A673 (cell line): ENCODE measurements around the gene KLRB1. TPM values are rescaled to one million over a fixed set of nuclear protein-coding genes. Genes with fewer than 3 reads are reported as not detected.

Experiments used
- BruUV-seq: library from RNA; stranded (reverse); fragments of 400-500 nt; replicated peaks from 2 replicates; lab custom pipeline; 2021; lab: Mats Ljungman, UMichigan
- CTCF ChIA-PET: fragments of 300-600 bp; sonication (Branson Sonifier 250); formaldehyde crosslinking; loops from one replicate; lab custom pipeline; 2022; ENCODE audit warnings: antibody characterized with exemption; lab: Charles Lee
- POLR2A ChIA-PET: fragments of 300-600 bp; sonication (Branson Sonifier 250); formaldehyde crosslinking; loops from one replicate; lab custom pipeline; 2022; ENCODE audit warnings: antibody characterized with exemption; ENCODE audit not compliant: low non-redundant PET; lab: Charles Lee
- DNase-seq: peaks from one replicate; pipeline ENCODE4 v3.0.0-alpha.2; 2015; ENCODE audit warnings: low spot score
- H3K27ac ChIP-seq: fragments of 200-600 bp; sonication (generic); 2 replicates; pipeline ENCODE4 v1.5.1; 2016; ENCODE audit warnings: mixed run types, low read depth, mild to moderate bottlenecking, mixed read lengths, antibody characterized with exemption, low read length; ENCODE audit not compliant: poor library complexity, severe bottlenecking
- H3K27me3 ChIP-seq: fragments of 200-600 bp; sonication (generic); replicated peaks from 2 replicates; pipeline ENCODE4 v1.6.1; 2017; ENCODE audit warnings: mixed run types, low read depth, mild to moderate bottlenecking, mixed read lengths, antibody characterized with exemption, low read length; ENCODE audit not compliant: insufficient read depth, poor library complexity
- H3K36me3 ChIP-seq: fragments of 200-600 bp; sonication (generic); 2 replicates; pipeline ENCODE4 v1.6.1; 2016; ENCODE audit warnings: mixed run types, mild to moderate bottlenecking, mixed read lengths, antibody characterized with exemption, low read length; ENCODE audit not compliant: insufficient read depth, poor library complexity, severe bottlenecking
- H3K4me1 ChIP-seq: fragments of 200-600 bp; sonication (generic); 2 replicates; pipeline ENCODE4 v1.6.1; 2017; ENCODE audit warnings: mixed run types, mild to moderate bottlenecking, mixed read lengths, antibody characterized with exemption, low read length; ENCODE audit not compliant: insufficient read depth, poor library complexity, severe bottlenecking
- H3K4me3 ChIP-seq: fragments of 200-600 bp; sonication (generic); 2 replicates; pipeline ENCODE4 v1.5.1; 2016; ENCODE audit warnings: low read depth, mixed run types, mild to moderate bottlenecking, mixed read lengths, low read length; ENCODE audit not compliant: poor library complexity, severe bottlenecking
- H3K9me3 ChIP-seq: fragments of 200-600 bp; sonication (generic); 2 replicates; pipeline ENCODE4 v1.6.1; 2016; ENCODE audit warnings: mixed run types, low read depth, mild to moderate bottlenecking, mixed read lengths, antibody characterized with exemption, low read length; ENCODE audit not compliant: poor library complexity, severe bottlenecking
- CTCF ChIP-seq: fragments of 300-800, 200-600 bp; sonication (generic); conservative IDR thresholded peaks from 2 replicates; pipeline ENCODE4 v1.5.1; 2017; ENCODE audit warnings: low read depth, mild to moderate bottlenecking, antibody characterized with exemption, low read length, moderate library complexity, mixed read lengths
- EZH2 ChIP-seq: fragments of 200-600 bp; sonication (generic); IDR thresholded peaks from 2 replicates; pipeline ENCODE4 v1.6.1; 2017; ENCODE audit warnings: borderline replicate concordance, low read depth, mild to moderate bottlenecking, mixed read lengths, antibody characterized with exemption, low read length; ENCODE audit not compliant: poor library complexity, severe bottlenecking
- intact Hi-C: fragments of 100-400 bp; cut with micrococcal nuclease; formaldehyde crosslinking; loops from one replicate; pipeline ENCODE4 v1.10.0; 2022; ENCODE audit not compliant: unreplicated experiment
- total RNA-seq: library from RNA; stranded (reverse); gene quantifications from 2 replicates; pipeline ENCODE4 v1.2.3, GENCODE V29; 2021

KLRB1 gene
- total RNA-seq, 1 experiment from 2014 or later = not detected

- intact Hi-C loops = no loop called here
- TF ChIP-seq EZH2 (no peak), CTCF (no peak)
- Histone ChIP-seq H3K4me1 (peaks cover 12% of the 10 kb centered on the region), H3K9me3 (peaks cover 6% of the 10 kb centered on the region), H3K27me3 (no peaks in the 10 kb centered on the region), H3K4me3 (no peak overlapping the region), H3K27ac (no peak overlapping the region), H3K36me3 (no peaks in the 10 kb centered on the region)
- no peak for DNase-seq
- ChIA-PET POLR2A (no interaction called here), CTCF (no interaction called here)
- BruUV-seq = no TSS peak
Observed at GRCh38 chr12:9642606-9643265, 35.0 kb upstream of the KLRB1 start.

GRCh38 chr12:9640024-9640423, 32.3 kb upstream of the KLRB1 start:
- TF ChIP-seq CTCF (no peak), EZH2 (no peak)
- POLR2A ChIA-PET = no interaction called here
- H3K4me3 ChIP-seq = no peak overlapping the region
- H3K9me3 ChIP-seq = no peaks in the 10 kb centered on the region
- BruUV-seq = no TSS peak
- peaks cover 8% of the 10 kb centered on the region for H3K27me3 ChIP-seq
- DNase-seq = no peak
- no peak overlapping the region for H3K27ac ChIP-seq
- CTCF ChIA-PET = no interaction called here
- no peaks in the 10 kb centered on the region for H3K36me3 ChIP-seq
- intact Hi-C loops = no loop called here
- H3K4me1 ChIP-seq = peaks cover 7% of the 10 kb centered on the region

GRCh38 chr12:9636851-9637206, 29.1 kb upstream of the KLRB1 start:
- CTCF ChIA-PET = no interaction called here
- H3K9me3 ChIP-seq = no peaks in the 10 kb centered on the region
- intact Hi-C loops = no loop called here
- H3K4me3 ChIP-seq = no peak overlapping the region
- DNase-seq = peak; percentile 6
- no peaks in the 10 kb centered on the region for H3K4me1 ChIP-seq
- BruUV-seq = no TSS peak
- no peak overlapping the region for H3K27ac ChIP-seq
- H3K36me3 ChIP-seq = no peaks in the 10 kb centered on the region
- peaks cover 10% of the 10 kb centered on the region for H3K27me3 ChIP-seq
- POLR2A ChIA-PET = no interaction called here
- TF ChIP-seq EZH2 (no peak), CTCF (peak; percentile 42)
